Neural cell (in vitro differentiated cells): Measurements from ENCODE around the gene CASTOR1. TPM values are rescaled to one million over a fixed set of nuclear protein-coding genes. Genes with fewer than 3 reads are reported as not detected.

Source experiments
- H2AFZ ChIP-seq: fragments of 200-600, 300-800 bp; sonication (generic), shearing (Covaris generic); 2 replicates; pipeline ENCODE4 v1.6.0; 2014; ENCODE audit warnings: low read depth, mild to moderate bottlenecking, antibody characterized with exemption, low read length, moderate library complexity
- H3F3A ChIP-seq: fragments of 200-600 bp; shearing (Covaris generic); 2 replicates; pipeline ENCODE4 v1.6.1; 2016; ENCODE audit warnings: mild to moderate bottlenecking, moderate library complexity, mixed read lengths, antibody characterized with exemption, low read length; ENCODE audit not compliant: insufficient read depth, poor library complexity, severe bottlenecking
- H3K27ac ChIP-seq: fragments of 200-600, 300-800 bp; sonication (generic), shearing (Covaris generic); 2 replicates; pipeline ENCODE4 v1.5.1; 2014; ENCODE audit warnings: mild to moderate bottlenecking, low read length, moderate library complexity
- H3K27me3 ChIP-seq: fragments of 300-800, 200-600 bp; sonication (generic), shearing (Covaris generic); 2 replicates; pipeline ENCODE4 v1.6.0; 2014; ENCODE audit warnings: mild to moderate bottlenecking, low read depth, low read length, moderate library complexity; ENCODE audit not compliant: insufficient read depth
- H3K36me3 ChIP-seq: fragments of 300-800, 200-600 bp; sonication (generic), shearing (Covaris generic); 2 replicates; pipeline ENCODE4 v1.5.1; 2014; ENCODE audit warnings: mild to moderate bottlenecking, antibody characterized with exemption, low read length, moderate library complexity; ENCODE audit not compliant: insufficient read depth
- H3K4me2 ChIP-seq: fragments of 300-800, 200-600 bp; sonication (generic), shearing (Covaris generic); 2 replicates; pipeline ENCODE4 v1.6.0; 2014; ENCODE audit warnings: mild to moderate bottlenecking, low read length
- H3K4me3 ChIP-seq: fragments of 300-800, 200-600 bp; sonication (generic), shearing (Covaris generic); 2 replicates; pipeline ENCODE4 v1.5.1; 2014; ENCODE audit warnings: mild to moderate bottlenecking, low read length, moderate library complexity
- H3K79me2 ChIP-seq: fragments of 200-600 bp; shearing (Covaris generic); replicated peaks from 2 replicates; pipeline ENCODE4 v1.6.0; 2014; ENCODE audit warnings: mild to moderate bottlenecking, low read length, moderate library complexity; ENCODE audit not compliant: insufficient read depth
- H3K9ac ChIP-seq: fragments of 300-800, 200-600 bp; sonication (generic), shearing (Covaris generic); 2 replicates; pipeline ENCODE4 v1.6.1; 2016; ENCODE audit warnings: mild to moderate bottlenecking, low read length, mixed read lengths
- H3K9me2 ChIP-seq: fragments of 200-600 bp; shearing (Covaris generic); 2 replicates; pipeline ENCODE4 v1.6.1; 2016; ENCODE audit warnings: mild to moderate bottlenecking, low read length, mixed read lengths; ENCODE audit not compliant: insufficient read depth
- H3K9me3 ChIP-seq: fragments of 200-600, 300-800 bp; sonication (generic), shearing (Covaris generic); 2 replicates; pipeline ENCODE4 v1.6.1; 2016; ENCODE audit warnings: mild to moderate bottlenecking, mixed run types, low read length, moderate library complexity, mixed read lengths
- H4K20me1 ChIP-seq: fragments of 200-600 bp; shearing (Covaris generic); 2 replicates; pipeline ENCODE4 v1.6.1; 2016; ENCODE audit warnings: mild to moderate bottlenecking, mixed run types; ENCODE audit not compliant: insufficient read depth
- CTCF ChIP-seq: fragments of 450-650 bp; IDR thresholded peaks from 2 replicates; pipeline ENCODE4 v1.5.1; 2014; ENCODE audit warnings: antibody characterized with exemption, mild to moderate bottlenecking, moderate library complexity; ENCODE audit not compliant: poor library complexity, severe bottlenecking
- EP300 ChIP-seq: fragments of 450-650 bp; conservative IDR thresholded peaks from 2 replicates; pipeline ENCODE4 v1.6.1; 2014; ENCODE audit warnings: antibody characterized with exemption, mild to moderate bottlenecking, moderate library complexity; ENCODE audit not compliant: poor library complexity, severe bottlenecking
- EZH2 ChIP-seq: fragments of 200-600, 300-800 bp; shearing (Covaris generic), sonication (generic); IDR thresholded peaks from 2 replicates; pipeline ENCODE4 v1.6.1; 2014; ENCODE audit warnings: antibody characterized with exemption, low read length, borderline replicate concordance, mild to moderate bottlenecking; ENCODE audit not compliant: insufficient read depth, poor library complexity, severe bottlenecking
- MXI1 ChIP-seq: fragments of 450-650 bp; conservative IDR thresholded peaks from 2 replicates; pipeline ENCODE4 v1.6.1; 2014; ENCODE audit warnings: antibody characterized with exemption, mild to moderate bottlenecking; ENCODE audit not compliant: poor library complexity, severe bottlenecking
- POLR2AphosphoS5 ChIP-seq: IDR thresholded peaks from 2 replicates; pipeline ENCODE4 v1.6.1; 2012
- RAD21 ChIP-seq: fragments of 450-650 bp; conservative IDR thresholded peaks from 2 replicates; pipeline ENCODE4 v1.6.1; 2014; ENCODE audit warnings: antibody characterized with exemption, mild to moderate bottlenecking, moderate library complexity
- SMC3 ChIP-seq: fragments of 450-650 bp; conservative IDR thresholded peaks from 2 replicates; pipeline ENCODE4 v1.6.1; 2014; ENCODE audit warnings: antibody characterized with exemption, mild to moderate bottlenecking, moderate library complexity; ENCODE audit not compliant: poor library complexity
- TAF1 ChIP-seq: IDR thresholded peaks from 2 replicates; pipeline ENCODE4 v1.6.1; 2012; ENCODE audit warnings: low read depth
- polyA plus RNA-seq: library from polyadenylated mRNA; depleted of rRNA; stranded (reverse); fragments of >200 nt; gene quantifications from 2 replicates; pipeline ENCODE4 v1.2.3, GENCODE V29; 2014
- TF ChIP-seq, protein P1 (sequence below): IDR thresholded peaks from 2 replicates; pipeline ENCODE4 v1.6.1; 2012; ENCODE audit warnings: borderline replicate concordance

The CASTOR1 gene
- polyA plus RNA-seq, 1 donor from 2014 or later = 2.2 TPM

DNA sequence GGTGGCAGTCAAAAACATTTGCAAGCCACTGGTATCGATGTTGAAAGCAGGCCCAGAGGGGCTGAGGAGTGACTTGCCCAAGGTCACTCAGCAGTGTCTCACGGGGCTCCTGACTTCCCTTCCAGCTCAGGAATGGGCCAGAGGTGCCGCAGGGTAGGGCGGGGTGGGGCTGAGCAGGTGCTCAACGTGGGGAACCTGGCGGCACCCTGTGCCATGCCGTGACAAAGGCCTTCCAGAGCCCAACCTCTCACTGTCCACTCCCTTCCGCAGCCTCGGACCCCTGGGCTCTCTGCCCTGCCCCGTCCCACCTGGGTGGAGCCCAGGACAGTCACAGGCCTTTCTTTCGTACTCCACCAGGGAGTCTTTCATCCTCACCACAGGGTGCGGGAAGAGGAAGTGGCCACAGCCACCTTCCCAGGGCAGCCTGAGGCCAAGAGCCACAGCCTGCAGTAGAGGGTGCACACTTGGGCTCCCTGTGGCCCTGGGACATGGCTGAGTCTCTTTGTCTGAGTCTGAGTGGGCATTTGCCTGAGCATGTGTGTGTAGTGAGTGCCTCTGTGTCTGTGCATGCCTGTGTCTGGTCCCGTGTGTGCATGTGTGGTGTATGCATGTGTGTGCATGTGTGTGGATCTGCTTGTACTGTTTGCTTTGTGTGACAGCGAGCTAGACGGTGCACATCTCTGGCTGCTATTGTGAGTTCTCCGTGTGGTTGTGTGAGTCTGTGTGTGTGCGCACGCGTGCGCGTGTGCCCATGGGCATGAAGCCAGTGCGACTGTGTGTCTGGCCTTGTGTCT, 36.7 kb downstream of the CASTOR1 start:
- Histone ChIP-seq H3K27me3 (no peaks in the 10 kb centered on the region), H2AFZ (no peak overlapping the region), H3K4me2 (no peak overlapping the region), H3K27ac (no peak overlapping the region), H3K79me2 (no peaks in the 10 kb centered on the region), H3K9ac (no peak overlapping the region), H3F3A (no peaks in the 10 kb centered on the region), H3K9me2 (no peaks in the 10 kb centered on the region), H3K9me3 (no peaks in the 10 kb centered on the region), H3K4me3 (no peak overlapping the region), H4K20me1 (no peaks in the 10 kb centered on the region), H3K36me3 (no peaks in the 10 kb centered on the region)
- TF ChIP-seq SMC3 (no peak), EZH2 (no peak), MXI1 (no peak), EP300 (no peak), TAF1 (no peak), CTCF (no peak), RAD21 (no peak), POLR2AphosphoS5 (no peak)
- TF ChIP-seq, protein P1, sequence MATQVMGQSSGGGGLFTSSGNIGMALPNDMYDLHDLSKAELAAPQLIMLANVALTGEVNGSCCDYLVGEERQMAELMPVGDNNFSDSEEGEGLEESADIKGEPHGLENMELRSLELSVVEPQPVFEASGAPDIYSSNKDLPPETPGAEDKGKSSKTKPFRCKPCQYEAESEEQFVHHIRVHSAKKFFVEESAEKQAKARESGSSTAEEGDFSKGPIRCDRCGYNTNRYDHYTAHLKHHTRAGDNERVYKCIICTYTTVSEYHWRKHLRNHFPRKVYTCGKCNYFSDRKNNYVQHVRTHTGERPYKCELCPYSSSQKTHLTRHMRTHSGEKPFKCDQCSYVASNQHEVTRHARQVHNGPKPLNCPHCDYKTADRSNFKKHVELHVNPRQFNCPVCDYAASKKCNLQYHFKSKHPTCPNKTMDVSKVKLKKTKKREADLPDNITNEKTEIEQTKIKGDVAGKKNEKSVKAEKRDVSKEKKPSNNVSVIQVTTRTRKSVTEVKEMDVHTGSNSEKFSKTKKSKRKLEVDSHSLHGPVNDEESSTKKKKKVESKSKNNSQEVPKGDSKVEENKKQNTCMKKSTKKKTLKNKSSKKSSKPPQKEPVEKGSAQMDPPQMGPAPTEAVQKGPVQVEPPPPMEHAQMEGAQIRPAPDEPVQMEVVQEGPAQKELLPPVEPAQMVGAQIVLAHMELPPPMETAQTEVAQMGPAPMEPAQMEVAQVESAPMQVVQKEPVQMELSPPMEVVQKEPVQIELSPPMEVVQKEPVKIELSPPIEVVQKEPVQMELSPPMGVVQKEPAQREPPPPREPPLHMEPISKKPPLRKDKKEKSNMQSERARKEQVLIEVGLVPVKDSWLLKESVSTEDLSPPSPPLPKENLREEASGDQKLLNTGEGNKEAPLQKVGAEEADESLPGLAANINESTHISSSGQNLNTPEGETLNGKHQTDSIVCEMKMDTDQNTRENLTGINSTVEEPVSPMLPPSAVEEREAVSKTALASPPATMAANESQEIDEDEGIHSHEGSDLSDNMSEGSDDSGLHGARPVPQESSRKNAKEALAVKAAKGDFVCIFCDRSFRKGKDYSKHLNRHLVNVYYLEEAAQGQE = no peak

DNA sequence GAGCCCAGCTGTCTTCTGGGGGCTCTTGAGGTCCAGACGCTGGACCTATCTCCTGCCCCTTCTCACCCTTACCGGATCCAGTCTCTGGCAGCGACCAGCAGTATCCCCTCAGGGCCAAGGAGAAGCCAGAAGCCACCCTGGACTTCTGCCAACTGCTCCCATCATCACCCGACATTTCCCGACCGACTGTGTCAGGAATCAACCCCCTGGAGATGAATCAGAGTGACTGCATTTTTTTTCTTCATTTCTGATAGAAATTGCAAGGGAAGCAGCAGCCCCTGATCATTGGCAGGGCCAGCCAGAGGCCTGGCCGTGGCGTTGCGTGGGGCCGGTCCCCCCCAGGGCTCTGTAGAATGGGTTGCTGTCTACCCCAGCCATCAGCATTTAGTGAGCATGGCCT, 37.6 kb downstream of the CASTOR1 start:
- H3K4me3 ChIP-seq = no peak overlapping the region
- H2AFZ ChIP-seq = no peak overlapping the region
- H3K27me3 ChIP-seq = peaks cover 3% of the 10 kb centered on the region
- no peak overlapping the region for H3K27ac ChIP-seq
- H4K20me1 ChIP-seq = no peaks in the 10 kb centered on the region
- no peaks in the 10 kb centered on the region for H3K36me3 ChIP-seq
- H3K79me2 ChIP-seq = no peaks in the 10 kb centered on the region
- no peak for TF ChIP-seq TAF1
- no peak for TF ChIP-seq MXI1
- no peak for TF ChIP-seq SMC3
- TF ChIP-seq RAD21 = no peak
- TF ChIP-seq, protein P1 = no peak
- TF ChIP-seq POLR2AphosphoS5 = no peak
- TF ChIP-seq EZH2 = no peak
- no peak for TF ChIP-seq CTCF
- no peaks in the 10 kb centered on the region for H3K9me3 ChIP-seq
- H3K9me2 ChIP-seq = no peaks in the 10 kb centered on the region
- no peaks in the 10 kb centered on the region for H3F3A ChIP-seq
- no peak overlapping the region for H3K4me2 ChIP-seq
- H3K9ac ChIP-seq = no peak overlapping the region
